ENCODE results near the gene CCDC152. TPM values are rescaled to one million over a fixed set of nuclear protein-coding genes. Genes with fewer than 3 reads are reported as not detected.

Gene CCDC152
- total RNA-seq, 4 donors from 2014 or later, result 0.07 to 0.29 (median 0.25) TPM; not detected in 1

- H3K4me3 ChIP-seq (ENCODE audit: low read depth, poor library complexity, severe bottlenecking), result no peak overlapping the region
- intact Hi-C loops (cut with DNase I; ENCODE audit: low total_unique reads), result no loop called here
- DNase-seq (ENCODE audit: low spot score in 2 of 2), result no peak
- WGBS, 2 donors, result 80 to 86% methylated on average over 2 of the region's 2 CpGs
- TF ChIP-seq POLR2A (IDR thresholded peaks at IDR 0.05), result no peak
- TF ChIP-seq CTCF (IDR thresholded peaks at IDR 0.05), result no peak
Observed at GRCh38 chr5:42822548-42822947, 65.9 kb downstream of the CCDC152 start.

- no peak overlapping the region for H3K4me3 ChIP-seq (ENCODE audit: low read depth, poor library complexity, severe bottlenecking)
- intact Hi-C loops (cut with DNase I; ENCODE audit: low total_unique reads), result no loop called here
- DNase-seq (ENCODE audit: low spot score in 2 of 2), result no peak
- no peak for TF ChIP-seq CTCF (IDR thresholded peaks at IDR 0.05)
- TF ChIP-seq POLR2A (IDR thresholded peaks at IDR 0.05), result no peak
- 61 to 62% methylated on average over 7 of the region's 7 CpGs for WGBS, 2 donors
Observed at GRCh38 chr5:42824347-42824976, 67.8 kb downstream of the CCDC152 start.

- no peak overlapping the region for H3K4me3 ChIP-seq (ENCODE audit: low read depth, poor library complexity, severe bottlenecking)
- no peak for TF ChIP-seq CTCF (IDR thresholded peaks at IDR 0.05)
- TF ChIP-seq POLR2A (IDR thresholded peaks at IDR 0.05), result no peak
- intact Hi-C loops (cut with DNase I; ENCODE audit: low total_unique reads), result no loop called here
- WGBS, 2 donors, result 80 to 94% methylated on average over 9 of the region's 9 CpGs
- no peak for DNase-seq (ENCODE audit: low spot score in 2 of 2)
Observed at GRCh38 chr5:42825422-42826148, 69.0 kb downstream of the CCDC152 start.

GRCh38 chr5:42826757-42827515, 70.3 kb downstream of the CCDC152 start:
- no peak overlapping the region for H3K4me3 ChIP-seq (ENCODE audit: low read depth, poor library complexity, severe bottlenecking)
- WGBS, 2 donors, result 54 to 60% methylated on average over 2 of the region's 2 CpGs
- DNase-seq (ENCODE audit: low spot score in 2 of 2), result no peak
- intact Hi-C loops (cut with DNase I; ENCODE audit: low total_unique reads), result no loop called here
- no peak for TF ChIP-seq POLR2A (IDR thresholded peaks at IDR 0.05)
- TF ChIP-seq CTCF (IDR thresholded peaks at IDR 0.05), result no peak

- intact Hi-C loops (cut with DNase I; ENCODE audit: low total_unique reads), result no loop called here
- WGBS, 2 donors, result 30 to 51% methylated on average over 2 of the region's 2 CpGs
- TF ChIP-seq POLR2A (IDR thresholded peaks at IDR 0.05), result no peak
- no peak for TF ChIP-seq CTCF (IDR thresholded peaks at IDR 0.05)
- no peak overlapping the region for H3K4me3 ChIP-seq (ENCODE audit: low read depth, poor library complexity, severe bottlenecking)
- no peak for DNase-seq (ENCODE audit: low spot score in 2 of 2)
Observed at GRCh38 chr5:42828671-42829070, 72.1 kb downstream of the CCDC152 start.
